NCI-H82 treated with DMSO at 0.1 percent for 48 hours (cell line): ENCODE measurements around the gene ENKUR.

Experiments used
- DNase-seq: peaks from one replicate; lab custom pipeline; 2025; ENCODE audit not compliant: unreplicated experiment; lab: John Stamatoyannopoulos, UW

Gene ENKUR

GRCh38 chr10:24950439-24950838, 65.5 kb downstream of the ENKUR start:
- DNase-seq = no peak

GRCh38 chr10:24949616-24950015, 66.3 kb downstream of the ENKUR start:
- no peak for DNase-seq

GRCh38 chr10:24947304-24948097, 68.5 kb downstream of the ENKUR start:
- DNase-seq = no peak

GRCh38 chr10:24944512-24945255, 71.3 kb downstream of the ENKUR start:
- peak; percentile 8 for DNase-seq

DNA sequence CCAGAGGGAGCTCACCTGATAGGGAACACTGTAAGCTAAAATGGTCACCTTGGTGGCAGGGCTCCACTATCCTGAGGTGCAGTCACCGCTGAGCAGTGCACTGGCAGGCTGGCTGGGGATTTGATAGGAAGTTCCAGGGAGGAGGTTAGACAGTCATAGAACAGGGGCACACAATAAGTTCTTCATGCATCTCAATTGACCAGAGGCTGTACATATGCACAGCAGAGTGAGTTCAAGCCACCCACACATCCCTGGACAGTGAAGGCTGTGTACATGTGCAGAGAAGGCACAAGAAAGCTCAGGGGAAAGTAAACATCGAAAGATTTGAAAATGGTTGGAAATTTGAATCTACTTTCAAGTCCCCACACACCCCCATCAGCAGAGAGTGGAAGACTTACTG, 77.4 kb downstream of the ENKUR start:
- DNase-seq = no peak

- no peak for DNase-seq
Observed at GRCh38 chr10:24938076-24938475, 77.9 kb downstream of the ENKUR start.

- no peak for DNase-seq
Observed at GRCh38 chr10:24935504-24936292, 80.3 kb downstream of the ENKUR start.
